Measurements from ENCODE around the gene POM121L2. TPM values are rescaled to one million over a fixed set of nuclear protein-coding genes. Genes with fewer than 3 reads are reported as not detected.

The POM121L2 gene
- polyA plus RNA-seq, 3 donors: not detected

GRCh38 chr6:27332692-27333641 lies 20.9 kb upstream of the POM121L2 start:
- no peaks in the 10 kb centered on the region for H4K20me1 ChIP-seq (ENCODE audit: insufficient read depth, low read length)
- no peak overlapping the region for H3K4me3 ChIP-seq (replicated peaks in 1 of 3; ENCODE audit: low read depth in 2 of 3, low read length in 3 of 3)
- TF ChIP-seq CTCF (IDR thresholded peaks at IDR 0.05): no peak
- Mint-ChIP-seq H3K9me3 (peaks cover 4 to 30% (median 18%) of the 10 kb centered on the region in 7 donors), H3K4me1 (peaks cover 5% of the 10 kb centered on the region), H3K4me3 (peak overlapping the region in 1 of 2 donors; percentile 6), H3K27me3 (ENCODE audit: low read depth in 3 of 3) (peaks cover 26 to 36% (median 33%) of the 10 kb centered on the region in 3 donors), H3K36me3 (no peaks in the 10 kb centered on the region), H3K27ac (no peak overlapping the region)
- H3K36me3 ChIP-seq (replicated peaks in 1 of 2; ENCODE audit: control insufficient read depth in 1 of 2, insufficient read depth in 2 of 2, low read length in 2 of 2): no peaks in the 10 kb centered on the region
- H2AFZ ChIP-seq (ENCODE audit: insufficient read depth, low read depth, low read length, poor library complexity, severe bottlenecking): no peak overlapping the region
- no peak overlapping the region for H3K27ac ChIP-seq (ENCODE audit: low read depth in 1 of 2, low read length in 2 of 2)
- H3K4me2 ChIP-seq (replicated peaks; ENCODE audit: extremely low read depth, low read length, poor library complexity, severe bottlenecking): no peak overlapping the region
- H3K27me3 ChIP-seq (ENCODE audit: control insufficient read depth in 2 of 2, insufficient read depth in 2 of 2, low read length in 2 of 2): peaks cover 16 to 33% of the 10 kb centered on the region in 2 donors
- DNase-seq: no peak
- peaks cover 3 to 11% of the 10 kb centered on the region in 2 donors for H3K9me3 ChIP-seq (replicated peaks in 1 of 2; ENCODE audit: control insufficient read depth in 1 of 2, insufficient read depth in 1 of 2, low read length in 2 of 2)
- 11% methylated on average over 22 of the region's 32 CpGs for WGBS (ENCODE audit: insufficient coverage)
- intact Hi-C loops (cut with micrococcal nuclease): no loop called here
- no peak overlapping the region for H3K9ac ChIP-seq (ENCODE audit: insufficient read depth, low read length, poor library complexity, severe bottlenecking)
- no peaks in the 10 kb centered on the region for H3K4me1 ChIP-seq (ENCODE audit: control insufficient read depth in 1 of 2, insufficient read depth in 2 of 2, low read length in 2 of 2)
- H3K79me2 ChIP-seq (ENCODE audit: insufficient read depth, low read length): no peaks in the 10 kb centered on the region

- no peak overlapping the region for H3K4me2 ChIP-seq (replicated peaks; ENCODE audit: extremely low read depth, low read length, poor library complexity, severe bottlenecking)
- H3K4me3 Mint-ChIP-seq: no peak overlapping the region
- no peaks in the 10 kb centered on the region for H3K9me3 ChIP-seq (replicated peaks in 1 of 2; ENCODE audit: control insufficient read depth in 1 of 2, insufficient read depth in 1 of 2, low read length in 2 of 2)
- no peak overlapping the region for H3K27ac ChIP-seq (ENCODE audit: low read depth in 1 of 2, low read length in 2 of 2)
- peaks cover 2 to 8% (median 3%) of the 10 kb centered on the region in 7 donors for H3K9me3 Mint-ChIP-seq
- DNase-seq: no peak
- no peaks in the 10 kb centered on the region for H3K36me3 Mint-ChIP-seq
- H3K79me2 ChIP-seq (ENCODE audit: insufficient read depth, low read length): no peaks in the 10 kb centered on the region
- H3K4me1 Mint-ChIP-seq: no peaks in the 10 kb centered on the region
- no peaks in the 10 kb centered on the region for H3K4me1 ChIP-seq (ENCODE audit: control insufficient read depth in 1 of 2, insufficient read depth in 2 of 2, low read length in 2 of 2)
- no peaks in the 10 kb centered on the region for H3K36me3 ChIP-seq (replicated peaks in 1 of 2; ENCODE audit: control insufficient read depth in 1 of 2, insufficient read depth in 2 of 2, low read length in 2 of 2)
- no peak for TF ChIP-seq CTCF (IDR thresholded peaks at IDR 0.05)
- no peak overlapping the region for H3K9ac ChIP-seq (ENCODE audit: insufficient read depth, low read length, poor library complexity, severe bottlenecking)
- no peak overlapping the region for H2AFZ ChIP-seq (ENCODE audit: insufficient read depth, low read depth, low read length, poor library complexity, severe bottlenecking)
- no peak overlapping the region for H3K4me3 ChIP-seq (replicated peaks in 1 of 3; ENCODE audit: low read depth in 2 of 3, low read length in 3 of 3)
- peaks cover 1 to 10% of the 10 kb centered on the region in 2 donors for H3K27me3 ChIP-seq (ENCODE audit: control insufficient read depth in 2 of 2, insufficient read depth in 2 of 2, low read length in 2 of 2)
- H4K20me1 ChIP-seq (ENCODE audit: insufficient read depth, low read length): no peaks in the 10 kb centered on the region
- peaks cover 11 to 16% (median 13%) of the 10 kb centered on the region in 3 donors for H3K27me3 Mint-ChIP-seq (ENCODE audit: low read depth in 3 of 3)
- H3K27ac Mint-ChIP-seq: no peak overlapping the region
- intact Hi-C loops (cut with micrococcal nuclease): no loop called here
- no CpG with 5 or more reads among the region's 1 CpG for WGBS (ENCODE audit: insufficient coverage)
Measured at GRCh38 chr6:27327023-27327738, 15.1 kb upstream of the POM121L2 start.
